ENCODE measurements around the gene TMEM250. TPM values are rescaled to one million over a fixed set of nuclear protein-coding genes. Genes with fewer than 3 reads are reported as not detected.

Gene TMEM250
- total RNA-seq, 1 experiment from 2014 or later, result 43.2 TPM

- Mint-ChIP-seq H3K36me3 (ENCODE audit: insufficient read depth, unreplicated experiment) (peaks cover 16% of the 10 kb centered on the region), H3K4me1 (ENCODE audit: insufficient read depth, unreplicated experiment) (peaks cover 24% of the 10 kb centered on the region), H3K9me3 (ENCODE audit: unreplicated experiment) (no peaks in the 10 kb centered on the region), H3K27ac (ENCODE audit: low read depth, unreplicated experiment) (no peak overlapping the region), H3K4me3 (ENCODE audit: unreplicated experiment) (peak overlapping the region; percentile 67), H3K27me3 (ENCODE audit: insufficient read depth, unreplicated experiment) (no peaks in the 10 kb centered on the region)
- CTCF ChIA-PET, result interaction anchor here (0.6 kb wide), 1 partner anchor 188 kb away, joined by 3 read pairs; no protein-coding TSS in a partner anchor
- TF ChIP-seq CTCF (IDR thresholded peaks at IDR 0.05; ENCODE audit: unreplicated experiment), result peak; percentile 11
- peak; percentile 91 for DNase-seq (ENCODE audit: unreplicated experiment)
- BruUV-seq (replicated peaks), result no TSS peak
- POLR2A ChIA-PET, result interaction anchor here (0.7 to 3.2 kb wide), 11 partner anchors 8 to 1437 kb away, joined by 3 to 65 read pairs (median 5); partner anchors contain the start of genes ENTR1, MAN1B1, NACC2 and PMPCA
- intact Hi-C loops (cut with micrococcal nuclease), result no loop called here
Observed at GRCh38 chr9:136109351-136110081, 9.2 kb downstream of the TMEM250 start.

GRCh38 chr9:136108648-136109266, 9.9 kb downstream of the TMEM250 start:
- no peak for DNase-seq (ENCODE audit: unreplicated experiment)
- POLR2A ChIA-PET, result interaction anchor here (1.0 to 3.2 kb wide), 10 partner anchors 9 to 978 kb away, joined by 3 to 65 read pairs (median 4); partner anchors contain the start of genes ENTR1, MAN1B1, NACC2 and PMPCA
- CTCF ChIA-PET, result interaction anchor here (0.6 kb wide), 1 partner anchor 1729 kb away, joined by 4 read pairs; no protein-coding TSS in a partner anchor
- peaks cover 9% of the 10 kb centered on the region for H3K36me3 Mint-ChIP-seq (ENCODE audit: insufficient read depth, unreplicated experiment)
- H3K27me3 Mint-ChIP-seq (ENCODE audit: insufficient read depth, unreplicated experiment), result no peaks in the 10 kb centered on the region
- no peak for TF ChIP-seq CTCF (IDR thresholded peaks at IDR 0.05; ENCODE audit: unreplicated experiment)
- peak overlapping the region; percentile 67 for H3K4me3 Mint-ChIP-seq (ENCODE audit: unreplicated experiment)
- intact Hi-C loops (cut with micrococcal nuclease), result no loop called here
- no peaks in the 10 kb centered on the region for H3K9me3 Mint-ChIP-seq (ENCODE audit: unreplicated experiment)
- peaks cover 24% of the 10 kb centered on the region for H3K4me1 Mint-ChIP-seq (ENCODE audit: insufficient read depth, unreplicated experiment)
- BruUV-seq (replicated peaks), result no TSS peak
- H3K27ac Mint-ChIP-seq (ENCODE audit: low read depth, unreplicated experiment), result peak overlapping the region; percentile 61

- peaks cover 24% of the 10 kb centered on the region for H3K4me1 Mint-ChIP-seq (ENCODE audit: insufficient read depth, unreplicated experiment)
- POLR2A ChIA-PET, result interaction anchor here (1.1 to 3.2 kb wide), 7 partner anchors 10 to 979 kb away, joined by 3 to 65 read pairs (median 4); partner anchors contain the start of genes ENTR1, MAN1B1, NACC2 and PMPCA
- no TSS peak for BruUV-seq (replicated peaks)
- CTCF ChIA-PET, result interaction anchor here (0.6 kb wide), 2 partner anchors 63 to 1728 kb away, joined by 3 to 4 read pairs; no protein-coding TSS in a partner anchor
- no peaks in the 10 kb centered on the region for H3K27me3 Mint-ChIP-seq (ENCODE audit: insufficient read depth, unreplicated experiment)
- H3K4me3 Mint-ChIP-seq (ENCODE audit: unreplicated experiment), result peak overlapping the region; percentile 67
- peak; percentile 90 for DNase-seq (ENCODE audit: unreplicated experiment)
- no peak for TF ChIP-seq CTCF (IDR thresholded peaks at IDR 0.05; ENCODE audit: unreplicated experiment)
- intact Hi-C loops (cut with micrococcal nuclease), result no loop called here
- no peaks in the 10 kb centered on the region for H3K9me3 Mint-ChIP-seq (ENCODE audit: unreplicated experiment)
- H3K36me3 Mint-ChIP-seq (ENCODE audit: insufficient read depth, unreplicated experiment), result peaks cover 2% of the 10 kb centered on the region
- H3K27ac Mint-ChIP-seq (ENCODE audit: low read depth, unreplicated experiment), result peak overlapping the region; percentile 61
Observed at GRCh38 chr9:136107953-136108647, 10.6 kb downstream of the TMEM250 start.

All from MCF 10A (cell line).